HG02840 (cell line): ENCODE data around the gene CUL1.

Source experiments
- ATAC-seq: cut with Tn5 transposase; IDR thresholded peaks from one replicate; pipeline ENCODE4 v1.9.1; 2021; ENCODE audit warnings: mild to moderate bottlenecking, moderate library complexity, moderate number of reproducible peaks; ENCODE audit not compliant: unreplicated experiment, low FRiP score

The CUL1 gene

GRCh38 chr7:148715027-148715426, 16.3 kb downstream of the CUL1 start:
- no peak for ATAC-seq

GRCh38 chr7:148717266-148717793, 18.6 kb downstream of the CUL1 start:
- ATAC-seq = no peak

DNA sequence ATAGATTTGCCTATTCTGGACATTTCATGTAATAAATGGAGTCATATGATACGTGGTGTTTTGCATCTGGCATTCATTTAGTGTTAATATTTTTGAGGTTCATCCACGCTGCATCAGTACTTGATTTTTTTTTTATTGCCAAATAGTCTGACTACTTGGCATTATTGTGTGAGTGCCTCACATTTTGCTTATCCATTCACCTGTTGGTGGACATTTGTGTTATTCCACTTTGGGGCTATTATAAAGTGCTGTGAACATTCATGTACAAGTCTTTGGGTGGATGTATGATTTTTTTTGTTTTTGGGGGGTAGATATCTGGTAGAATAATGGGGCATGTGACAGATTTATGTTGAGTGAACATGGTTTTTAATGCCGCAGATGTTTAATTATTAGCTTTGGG, 19.7 kb downstream of the CUL1 start:
- no peak for ATAC-seq

GRCh38 chr7:148719753-148720152, 21.1 kb downstream of the CUL1 start:
- no peak for ATAC-seq

DNA sequence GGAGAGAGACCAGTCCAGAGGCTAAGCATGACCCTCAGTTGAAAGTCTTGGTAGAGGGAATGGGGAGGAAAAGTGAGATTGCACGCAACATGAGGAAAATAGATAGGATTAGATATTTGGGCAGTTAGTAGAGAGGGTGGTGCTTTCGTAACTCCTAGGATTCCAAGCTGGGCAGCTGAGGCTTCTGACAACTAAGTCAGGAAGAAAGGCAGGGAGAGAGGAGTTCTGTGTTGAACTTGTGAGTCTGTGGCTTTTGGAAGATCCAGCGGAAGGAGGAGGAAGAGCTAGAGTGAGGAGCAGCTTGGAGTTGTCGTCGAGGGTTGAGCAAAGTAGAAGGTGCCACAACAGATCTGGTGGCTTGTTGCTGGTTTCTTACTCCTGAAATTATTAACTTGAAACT, 21.8 kb downstream of the CUL1 start:
- ATAC-seq = no peak

GRCh38 chr7:148721390-148721789, 22.7 kb downstream of the CUL1 start:
- no peak for ATAC-seq

DNA sequence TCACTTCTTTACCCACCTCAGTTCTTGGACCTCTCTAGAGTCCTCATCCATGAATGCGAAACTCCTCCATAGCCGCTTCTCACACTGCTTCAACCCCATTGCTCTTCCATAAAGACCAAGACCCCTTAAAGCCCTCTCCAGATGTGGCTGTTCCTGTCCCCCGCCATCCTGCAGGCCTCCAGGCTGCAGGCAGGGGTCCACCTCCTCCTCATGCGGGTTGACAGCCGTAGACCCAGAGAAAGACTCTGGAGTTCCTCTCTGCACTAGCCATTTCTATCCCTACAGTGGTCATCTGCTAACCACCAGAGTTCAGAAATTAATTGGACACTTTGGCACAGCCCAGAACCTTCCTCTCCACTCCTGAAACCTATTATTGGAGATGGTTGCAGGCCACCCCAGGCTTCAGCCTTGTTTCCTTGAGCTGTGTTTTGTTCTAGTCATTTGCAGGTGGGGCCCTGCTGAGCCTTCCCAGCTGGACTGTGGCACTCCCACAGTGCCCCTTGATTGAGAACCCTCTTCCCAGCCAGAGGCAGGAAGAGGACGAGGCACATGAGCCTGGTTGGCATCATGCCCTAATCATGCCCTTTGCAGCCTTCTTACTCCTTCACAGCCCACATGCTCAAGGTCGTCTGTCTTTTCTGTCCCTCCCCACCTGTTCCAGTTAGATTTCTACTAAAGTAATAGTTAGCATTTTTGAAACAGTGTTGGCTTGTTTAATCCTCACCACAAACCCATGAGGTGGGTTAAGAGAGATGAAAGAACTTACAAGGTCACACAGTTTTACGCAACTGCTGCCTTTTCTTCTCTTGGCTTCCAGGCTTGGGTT, 23.9 kb downstream of the CUL1 start:
- no peak for ATAC-seq

- no peak for ATAC-seq
Measured at GRCh38 chr7:148723166-148723559, 24.5 kb downstream of the CUL1 start.

- ATAC-seq = no peak
Measured at GRCh38 chr7:148723846-148724245, 25.1 kb downstream of the CUL1 start.

DNA sequence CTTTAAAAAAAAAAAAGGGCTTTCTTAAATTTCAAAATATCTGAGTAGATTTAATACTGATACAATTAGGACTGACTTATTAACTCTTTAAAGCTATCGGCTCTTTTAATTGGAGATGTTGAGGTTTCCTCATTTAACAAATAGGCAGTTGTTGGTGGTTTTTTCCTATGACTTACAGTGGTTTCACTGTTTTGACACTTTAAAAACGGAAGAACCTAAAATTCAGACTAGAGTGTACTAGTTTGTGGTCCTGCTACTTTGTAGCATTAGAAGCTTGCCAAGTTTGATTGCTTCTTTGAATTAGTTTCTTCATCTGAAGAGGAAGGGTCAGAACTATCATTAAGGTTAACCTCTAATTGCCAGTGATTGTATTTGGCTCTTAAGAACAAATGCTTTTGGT, 27.7 kb downstream of the CUL1 start:
- ATAC-seq = no peak

DNA sequence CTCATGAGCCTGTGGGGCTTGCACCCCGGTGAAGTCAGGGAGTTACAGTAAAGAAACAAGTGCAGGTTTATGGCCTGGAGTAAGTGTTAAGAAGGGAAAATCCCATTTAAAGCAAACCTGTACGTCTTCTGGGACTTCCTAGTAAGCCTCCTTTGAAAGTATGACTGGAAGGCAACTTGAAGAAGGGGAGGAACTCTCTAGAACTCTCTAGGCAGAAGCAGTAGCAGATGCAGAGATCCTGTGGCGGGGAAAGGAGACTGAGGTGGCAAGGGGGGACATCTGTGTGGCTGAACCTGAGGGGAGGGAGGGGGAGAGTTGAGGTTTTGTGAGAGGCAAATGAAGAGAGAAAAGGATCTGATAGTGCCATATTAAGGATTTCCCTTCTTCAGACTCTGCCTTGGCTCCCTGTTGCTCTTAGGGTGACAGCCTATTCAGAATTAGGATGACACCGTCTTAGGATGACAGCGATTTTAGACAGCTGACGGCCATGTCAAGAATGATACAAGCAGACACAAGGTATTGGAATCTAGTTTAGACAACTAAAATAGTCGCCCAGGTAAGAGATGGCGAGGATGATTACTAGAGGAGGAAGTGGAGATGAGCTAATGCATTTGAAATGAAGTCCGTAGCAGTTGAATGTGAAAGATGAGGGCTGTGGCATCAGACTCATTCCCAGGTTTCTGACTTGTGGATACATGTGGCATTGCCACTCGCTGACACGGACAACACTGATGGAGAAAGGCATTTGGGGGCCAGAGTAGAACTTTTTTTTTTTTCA, 29.0 kb downstream of the CUL1 start:
- ATAC-seq = no peak

GRCh38 chr7:148729984-148730733, 31.5 kb downstream of the CUL1 start:
- ATAC-seq = no peak

- ATAC-seq = no peak
Measured at GRCh38 chr7:148732862-148733261, 34.2 kb downstream of the CUL1 start.

GRCh38 chr7:148733496-148733895, 34.8 kb downstream of the CUL1 start:
- no peak for ATAC-seq

DNA sequence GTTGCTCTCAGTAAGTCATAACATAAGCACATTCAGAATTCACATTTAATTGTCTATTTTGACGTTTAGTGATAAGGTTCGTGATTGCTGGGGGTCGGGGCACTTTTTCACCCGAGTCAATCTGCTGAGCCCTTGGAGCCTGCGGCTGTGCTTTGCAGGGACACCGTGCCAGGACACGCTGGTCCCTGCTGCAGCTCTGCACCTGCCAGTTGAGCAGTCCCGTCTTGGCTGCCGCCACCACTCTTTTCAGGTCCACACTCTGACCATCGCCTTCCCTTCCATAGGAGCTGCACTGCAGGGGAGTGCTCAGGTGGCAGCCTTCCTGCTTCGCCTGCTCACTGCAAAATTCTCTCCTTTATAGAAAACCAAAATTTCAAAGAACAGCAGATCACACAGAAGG, 36.4 kb downstream of the CUL1 start:
- ATAC-seq = no peak

DNA sequence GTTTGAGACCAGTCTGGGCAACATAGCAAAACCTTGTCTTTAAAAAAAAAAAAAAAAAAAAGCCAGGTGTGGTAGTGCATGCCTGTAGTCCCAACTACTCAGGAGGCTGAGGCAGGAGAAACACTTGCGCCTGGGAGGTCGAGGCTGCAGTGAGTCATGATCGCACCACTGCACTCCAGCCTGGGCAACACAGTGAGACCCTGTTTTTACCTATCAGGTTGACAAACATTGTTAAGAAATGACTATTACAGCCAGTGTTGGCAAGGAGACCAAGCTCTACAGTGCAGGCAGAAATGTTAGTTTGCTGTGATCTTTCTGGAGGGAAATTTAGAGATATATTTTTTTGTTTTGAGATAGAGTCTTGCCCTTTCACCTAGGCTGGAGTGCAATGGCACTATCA, 37.3 kb downstream of the CUL1 start:
- ATAC-seq = no peak

DNA sequence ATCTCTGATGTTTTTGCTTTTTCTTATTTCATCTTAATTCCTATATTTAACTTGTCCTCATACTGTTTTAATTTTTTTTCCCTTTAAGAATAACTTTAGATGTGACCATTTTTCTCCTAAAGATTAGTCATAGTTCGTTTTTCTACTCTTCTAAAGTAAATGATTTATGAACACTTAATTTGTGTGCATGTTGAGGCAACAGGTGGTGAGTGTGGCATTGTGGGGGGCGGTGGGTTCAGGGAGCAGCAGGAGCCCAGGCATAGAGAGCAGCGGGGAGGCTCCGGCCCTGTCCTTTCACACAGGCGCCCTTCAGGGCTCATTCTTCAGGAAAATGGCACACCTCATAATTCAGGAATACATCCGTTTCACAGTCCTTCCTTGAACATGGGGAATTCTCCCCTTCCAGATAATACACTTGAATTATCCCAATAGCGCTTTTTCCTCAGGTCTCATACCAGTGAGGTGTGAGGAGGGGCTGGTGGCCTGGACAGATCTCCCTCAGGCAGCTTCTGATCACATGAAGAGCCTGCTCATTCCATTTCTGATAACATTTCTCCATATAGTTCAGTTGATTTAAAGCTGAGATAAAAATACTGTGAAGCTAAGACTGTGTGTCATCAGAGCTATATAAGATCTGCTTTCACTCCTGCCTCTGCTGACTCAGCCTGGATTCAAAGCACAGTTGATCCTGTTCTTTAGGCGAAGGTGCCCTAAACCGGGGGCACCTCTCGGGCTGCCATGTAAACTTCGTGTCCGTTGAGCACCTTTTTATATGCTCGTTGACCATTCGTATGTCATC, 40.2 kb downstream of the CUL1 start:
- no peak for ATAC-seq

DNA sequence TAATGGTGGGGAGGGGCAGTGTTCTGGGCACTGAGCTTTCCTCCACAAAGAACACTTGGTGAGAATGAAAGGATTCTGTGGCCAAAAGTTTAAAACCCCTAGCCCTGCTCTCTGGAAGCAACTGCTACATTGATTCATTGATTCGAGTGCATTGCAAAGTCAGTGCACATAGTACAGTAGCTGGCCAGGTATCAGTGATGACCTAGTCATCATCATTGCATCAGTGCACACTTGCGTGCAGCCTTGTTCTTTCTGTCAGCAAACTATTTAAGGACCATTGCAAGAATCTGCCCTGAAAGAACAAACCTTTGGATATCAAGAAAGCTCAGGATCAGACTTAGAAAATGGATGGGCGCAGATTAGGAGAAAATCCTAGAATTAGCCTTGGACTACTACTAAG, 47.4 kb downstream of the CUL1 start:
- ATAC-seq = no peak

DNA sequence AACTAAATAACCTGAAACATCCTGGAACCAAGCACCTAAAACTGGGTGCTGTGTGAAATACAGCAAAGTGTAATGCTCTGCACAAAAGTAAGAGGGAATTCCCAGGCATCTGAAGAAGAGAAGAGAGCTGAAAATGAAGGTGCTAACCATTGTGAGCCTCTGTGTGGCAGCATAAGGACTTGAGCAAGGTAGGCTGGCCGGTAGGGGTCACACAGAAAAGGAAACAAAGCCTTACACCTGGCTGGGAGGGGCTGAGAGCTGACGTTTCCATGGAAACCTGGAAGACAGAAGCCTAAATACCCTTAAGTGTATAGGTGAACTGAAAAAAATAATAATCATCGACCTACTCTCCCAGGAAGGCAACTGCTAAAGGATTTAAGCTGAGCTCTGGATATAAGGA, 48.6 kb downstream of the CUL1 start:
- no peak for ATAC-seq
